GM19438 (cell line): ENCODE data around the gene NUDT17.

Source experiments
- ATAC-seq: cut with Tn5 transposase; IDR thresholded peaks from one replicate; pipeline ENCODE4 v1.9.1; 2021; ENCODE audit warnings: low read depth; ENCODE audit not compliant: unreplicated experiment

NUDT17 gene

GRCh38 chr1:145846201-145846612, 777 bp downstream of the NUDT17 start:
- ATAC-seq, result no peak

GRCh38 chr1:145847827-145848226, 2.4 kb downstream of the NUDT17 start:
- no peak for ATAC-seq

GRCh38 chr1:145849356-145850160, 4.1 kb downstream of the NUDT17 start:
- no peak for ATAC-seq

DNA sequence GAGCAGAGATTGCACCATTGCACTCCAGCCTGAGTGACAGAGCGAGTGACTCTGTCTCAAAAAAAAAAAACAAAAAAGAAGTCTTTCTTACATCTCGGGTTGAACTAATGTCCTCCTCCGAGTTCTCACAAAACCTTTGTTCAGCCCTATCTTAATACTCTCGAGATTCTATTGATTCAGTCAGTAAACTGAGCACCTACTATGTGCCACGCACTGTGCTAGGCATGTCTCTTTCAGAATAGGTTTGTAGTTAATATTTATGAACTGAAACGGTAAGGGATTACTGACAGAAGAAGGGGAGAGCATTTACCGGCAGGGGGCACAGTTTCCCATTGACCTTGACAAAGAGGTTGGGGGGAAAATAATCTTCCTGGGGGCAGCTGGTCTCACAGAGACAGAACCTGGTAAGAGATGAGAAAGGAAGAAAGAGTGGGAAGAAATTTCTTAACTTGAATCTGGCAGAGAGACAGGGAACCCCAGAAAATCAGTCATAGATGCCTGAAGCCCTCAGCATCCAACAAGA, 10.1 kb downstream of the NUDT17 start:
- ATAC-seq, result no peak

DNA sequence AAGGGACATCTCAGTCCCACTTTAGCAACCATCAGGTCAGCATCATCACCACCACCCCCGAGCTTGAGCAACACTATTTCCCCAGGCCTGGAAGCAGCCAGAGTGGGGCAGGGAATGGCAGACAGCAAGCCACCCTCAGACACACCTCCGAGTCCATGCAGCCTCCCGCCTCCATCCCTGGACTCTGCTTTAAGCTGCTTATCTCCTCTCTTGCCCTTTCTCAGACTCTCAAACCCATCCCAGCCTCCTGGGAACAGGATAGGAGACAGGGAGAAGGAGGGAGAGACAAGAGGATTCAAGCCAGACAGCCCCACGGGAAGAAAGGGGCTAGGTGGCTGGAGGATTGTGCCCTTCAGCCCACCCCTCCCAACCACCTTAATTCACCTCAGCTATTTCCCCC, 11.7 kb downstream of the NUDT17 start:
- no peak for ATAC-seq

DNA sequence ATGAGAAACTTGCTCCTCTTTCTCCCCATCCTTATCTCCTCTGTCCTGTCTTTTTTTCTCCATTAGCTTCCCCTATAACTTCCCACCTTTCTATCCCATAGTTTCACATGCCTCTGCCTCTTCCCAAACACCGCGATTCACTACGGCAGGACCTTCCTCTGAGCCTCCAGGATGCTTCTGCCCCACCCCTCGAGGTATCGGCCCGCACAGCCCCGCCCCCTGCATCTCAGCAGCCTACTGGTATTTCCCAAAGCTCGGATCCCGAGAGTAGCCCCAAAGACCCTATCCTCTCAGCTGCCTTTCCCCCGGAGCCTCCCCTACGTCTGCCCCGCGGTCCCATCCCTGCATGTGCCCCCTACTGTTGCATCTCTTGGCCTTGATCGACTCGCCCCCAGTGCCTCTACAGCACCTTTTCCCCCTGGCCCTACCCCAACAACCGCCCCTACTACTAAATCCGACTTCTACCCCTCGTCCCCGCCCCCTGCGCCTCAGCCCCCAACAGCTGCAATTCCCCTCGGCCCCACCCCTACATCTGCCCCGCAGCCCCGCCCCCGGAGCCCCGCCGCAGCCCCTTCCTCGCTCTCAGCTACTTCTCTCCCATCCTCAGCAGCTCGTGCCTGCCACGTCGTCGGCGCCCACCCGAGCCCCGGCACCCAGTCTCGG, 12.9 kb downstream of the NUDT17 start:
- peak; percentile 16 for ATAC-seq

GRCh38 chr1:145858901-145859490, 13.6 kb downstream of the NUDT17 start, which contains the start of gene PIAS3:
Gene PIAS3, minus strand, starts transcription at chr1:145859081. Its CDS starts 91 bp downstream, at chr1:145858990.
- ATAC-seq, result peak; percentile 75

DNA sequence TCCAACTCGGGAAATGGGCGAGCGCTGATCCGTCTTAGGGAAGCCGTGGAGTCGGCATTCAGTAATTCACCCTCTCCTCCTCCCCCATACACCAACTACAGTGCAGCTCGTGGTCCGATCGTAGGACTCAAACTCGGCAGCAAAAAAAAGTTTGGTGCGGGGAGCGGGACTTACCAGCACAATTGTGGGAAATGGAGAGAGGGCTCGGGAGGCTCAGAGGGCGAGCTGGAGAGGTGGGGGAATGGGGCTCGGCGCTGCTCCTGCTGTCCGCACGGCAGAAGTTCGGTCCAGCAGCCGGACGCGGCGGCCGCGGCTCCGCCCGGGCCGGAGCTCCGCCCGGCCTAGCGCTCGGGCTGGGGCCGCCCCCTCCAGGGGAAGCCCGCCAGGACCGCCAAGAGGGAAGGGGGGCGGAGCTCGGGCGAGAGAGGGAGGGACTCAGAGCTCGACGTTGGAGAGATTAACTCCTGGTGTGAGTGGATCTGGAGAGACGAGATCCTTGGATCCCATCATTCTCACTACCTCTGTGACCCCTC, 14.1 kb downstream of the NUDT17 start:
- peak; percentile 73 for ATAC-seq

- no peak for ATAC-seq
Observed at GRCh38 chr1:145863282-145864018, 18.0 kb downstream of the NUDT17 start.

GRCh38 chr1:145868232-145868631, 22.8 kb downstream of the NUDT17 start:
- ATAC-seq, result no peak

GRCh38 chr1:145871994-145872924, 26.8 kb downstream of the NUDT17 start:
- ATAC-seq, result no peak

DNA sequence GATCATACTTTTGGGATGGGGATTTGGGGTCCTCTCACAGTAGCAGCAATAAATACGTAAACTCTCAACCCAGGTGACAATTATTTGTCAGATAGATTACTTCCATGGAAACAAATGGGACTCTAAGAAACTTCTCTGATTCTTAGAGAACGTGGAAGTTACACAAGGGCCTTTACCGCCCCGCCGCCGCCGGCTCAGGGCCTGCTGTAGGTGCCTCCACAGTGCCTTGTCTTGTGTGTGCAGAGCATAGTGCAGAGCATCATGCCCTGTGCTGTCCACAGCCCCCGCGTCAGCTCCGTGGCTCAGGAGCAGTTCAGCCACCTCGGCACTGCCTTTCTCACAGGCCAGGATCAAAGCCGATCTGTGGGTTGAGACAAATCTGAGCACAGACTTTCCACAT, 29.2 kb downstream of the NUDT17 start:
- no peak for ATAC-seq

DNA sequence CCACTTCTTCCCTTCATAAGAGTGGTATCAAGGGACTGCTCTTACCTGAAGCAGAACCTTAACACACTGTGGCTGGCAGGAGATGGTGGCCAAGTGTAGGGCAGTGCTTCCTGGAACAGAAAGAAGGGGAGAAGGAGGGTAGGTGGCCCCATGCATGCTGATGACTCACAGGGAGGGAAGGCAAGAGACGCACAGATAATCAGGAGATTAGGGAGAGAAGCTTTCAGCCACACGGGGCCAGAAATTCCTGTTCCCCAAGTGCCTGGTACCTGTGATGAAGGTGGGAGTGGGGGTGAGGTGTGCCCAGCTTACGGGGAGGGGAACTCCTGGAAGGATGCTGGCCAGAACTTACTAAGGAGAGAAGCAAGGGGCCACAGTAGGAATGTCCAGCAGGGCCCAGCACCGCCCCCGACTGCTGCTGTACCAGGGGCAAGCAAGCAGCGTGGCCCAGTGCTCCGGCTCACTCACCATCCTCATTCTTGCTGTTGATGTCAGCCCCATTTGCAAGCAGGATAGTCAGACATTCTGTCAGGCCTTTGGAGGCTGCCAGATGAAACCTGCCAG, 32.6 kb downstream of the NUDT17 start:
- ATAC-seq, result no peak

- ATAC-seq, result no peak
Observed at GRCh38 chr1:145878724-145879123, 33.3 kb downstream of the NUDT17 start.

DNA sequence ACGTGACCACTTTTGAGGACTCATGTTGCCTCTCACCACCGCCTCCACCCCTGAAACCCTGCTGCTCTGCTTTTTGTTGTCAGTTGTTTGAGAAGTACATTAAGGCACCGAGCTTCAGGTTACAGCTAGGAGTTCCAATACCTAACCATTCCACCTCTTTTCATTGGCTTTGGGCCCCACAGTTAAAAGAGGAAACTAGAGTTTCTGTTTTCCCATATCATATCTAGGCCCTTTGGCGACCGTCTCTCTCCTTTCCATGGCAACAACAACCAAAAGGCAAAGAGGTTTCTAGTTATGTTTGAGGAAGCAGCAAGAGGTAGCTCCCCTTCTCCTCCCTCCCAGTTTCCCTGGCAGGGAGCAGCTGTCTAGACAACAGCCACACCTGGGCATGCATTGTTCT, 34.3 kb downstream of the NUDT17 start:
- no peak for ATAC-seq

DNA sequence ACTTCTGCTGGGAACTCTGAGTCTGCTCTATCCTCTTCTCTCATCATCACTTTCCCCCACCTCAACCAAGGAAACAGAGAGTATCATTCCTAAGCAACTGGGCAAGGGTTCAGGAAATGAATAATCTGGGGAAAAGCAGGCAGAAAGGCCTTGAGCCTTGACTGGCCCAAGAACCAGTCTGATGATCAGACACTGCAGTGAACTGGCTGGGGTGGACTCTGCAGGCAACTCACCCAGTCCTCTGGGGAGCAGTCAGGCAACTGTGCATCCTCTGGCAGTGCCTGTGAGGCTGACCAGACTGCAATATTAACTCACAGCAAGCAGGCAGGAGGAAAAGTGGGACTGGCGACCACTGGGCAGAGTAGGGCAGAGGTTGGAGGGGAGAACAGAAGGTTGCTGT, 39.2 kb downstream of the NUDT17 start:
- no peak for ATAC-seq

DNA sequence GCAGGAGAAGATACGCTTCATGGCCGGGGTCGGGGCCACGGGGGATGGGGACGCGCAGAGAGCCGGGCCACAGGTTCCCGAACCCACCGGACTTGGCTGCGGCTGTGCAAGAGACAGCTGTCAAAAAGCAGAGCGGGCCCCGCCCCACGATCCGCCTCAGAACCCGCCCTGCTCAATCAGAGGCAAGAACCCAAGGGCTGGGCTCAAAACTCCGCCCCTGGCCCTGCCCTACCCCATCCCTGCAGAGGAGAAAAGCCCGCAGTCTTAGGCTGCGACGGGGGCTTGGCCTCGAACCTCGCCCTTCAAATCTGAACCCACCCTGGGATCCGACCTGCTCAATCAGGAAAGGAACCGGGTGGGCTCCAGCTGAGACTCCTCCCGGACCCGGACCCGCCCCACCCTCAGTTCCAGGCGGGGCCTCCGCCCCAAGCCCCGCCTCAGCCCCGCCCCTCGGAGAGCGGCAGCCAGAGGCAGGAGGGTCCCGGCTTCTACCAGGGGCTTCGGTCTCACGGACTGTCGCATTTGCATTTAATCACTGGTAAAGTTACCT, 40.4 kb downstream of the NUDT17 start, which contains the start of gene ANKRD35:
ANKRD35 (minus strand) TSS at position 129 of the 550 bp plus-strand sequence; CDS start at position 21, 108 bp downstream.
- peak; percentile 99 for ATAC-seq

- no peak for ATAC-seq
Observed at GRCh38 chr1:145886390-145886789, 41.0 kb downstream of the NUDT17 start.

DNA sequence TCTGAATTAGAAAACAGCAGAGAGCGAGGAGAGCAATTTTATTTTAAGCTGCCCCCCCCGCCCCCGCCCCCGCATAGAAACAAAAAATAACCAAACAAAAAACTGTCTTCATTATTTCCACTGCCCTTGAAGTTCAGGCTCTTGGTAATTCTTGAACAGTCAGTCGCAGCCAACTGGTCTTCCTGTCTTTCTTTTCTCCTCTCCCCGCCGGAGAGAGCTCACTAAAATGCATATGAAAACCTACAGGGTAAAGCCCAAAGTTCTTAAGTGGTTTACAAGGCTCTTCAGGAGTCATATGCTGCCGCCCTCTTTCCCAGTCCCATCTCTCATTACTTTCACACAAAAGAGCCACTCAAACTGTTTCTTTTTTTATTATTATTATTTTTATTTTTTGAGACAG, 41.4 kb downstream of the NUDT17 start:
- no peak for ATAC-seq
